Trophoblast cell (in vitro differentiated cells and primary cell): Measurements from ENCODE around the gene LCA5L.
A peak's percentile ranks its signal among the peaks of the same experiment; 100 is the strongest.

Experiments
- DNase-seq, 2 donors: peaks; one replicate each; pipeline ENCODE4 v3.0.0-alpha.2; 2016
- H2AFZ ChIP-seq: 2 replicates; pipeline ENCODE4 v1.6.1; 2013; ENCODE audit warnings: low read length, moderate library complexity, mild to moderate bottlenecking; ENCODE audit not compliant: insufficient read depth, poor library complexity
- H2AK5ac ChIP-seq: 2 replicates; pipeline ENCODE4 v1.6.1; 2013; ENCODE audit warnings: mild to moderate bottlenecking, low read length
- H2BK120ac ChIP-seq: 2 replicates; pipeline ENCODE4 v1.6.1; 2013; ENCODE audit warnings: low read length, mild to moderate bottlenecking, moderate library complexity; ENCODE audit not compliant: insufficient read depth, poor library complexity
- H2BK12ac ChIP-seq: 2 replicates; pipeline ENCODE4 v1.6.1; 2013; ENCODE audit warnings: mild to moderate bottlenecking, low read length, moderate library complexity
- H2BK5ac ChIP-seq: 2 replicates; pipeline ENCODE4 v1.6.1; 2013; ENCODE audit warnings: low read length, low read depth, moderate library complexity, mild to moderate bottlenecking; ENCODE audit not compliant: poor library complexity
- H3K14ac ChIP-seq: 2 replicates; pipeline ENCODE4 v1.6.1; 2013; ENCODE audit warnings: mild to moderate bottlenecking, low read length
- H3K18ac ChIP-seq: 2 replicates; pipeline ENCODE4 v1.6.1; 2013; ENCODE audit warnings: mild to moderate bottlenecking, low read length
- H3K23ac ChIP-seq: 2 replicates; pipeline ENCODE4 v1.6.1; 2013; ENCODE audit warnings: low read length
- H3K27ac ChIP-seq: 2 replicates; pipeline ENCODE4 v1.5.1; 2013; ENCODE audit warnings: low read depth, mild to moderate bottlenecking, inconsistent platforms, low read length, moderate library complexity
- H3K27me3 ChIP-seq: 2 replicates; pipeline ENCODE4 v1.6.1; 2013; ENCODE audit warnings: inconsistent platforms, mild to moderate bottlenecking, low read length, moderate library complexity; ENCODE audit not compliant: insufficient read depth
- H3K36me3 ChIP-seq, 2 experiments: 1 replicate in 1 of 2; 2 replicates in 1 of 2; pipeline ENCODE4 v1.6.1; 2013; ENCODE audit warnings: low read length in 2 of 2, mild to moderate bottlenecking in 2 of 2, moderate library complexity in 1 of 2; ENCODE audit not compliant: insufficient read depth in 2 of 2, control insufficient read depth in 1 of 2
- H3K4ac ChIP-seq: 2 replicates; pipeline ENCODE4 v1.6.1; 2013; ENCODE audit warnings: low read depth, mild to moderate bottlenecking, low read length, moderate library complexity
- H3K4me1 ChIP-seq, 2 experiments: 1 replicate in 1 of 2; 2 replicates in 1 of 2; pipeline ENCODE4 v1.6.1; 2013; ENCODE audit warnings: low read length in 2 of 2, mild to moderate bottlenecking in 2 of 2, moderate library complexity in 1 of 2; ENCODE audit not compliant: insufficient read depth in 2 of 2, control insufficient read depth in 1 of 2
- H3K4me2 ChIP-seq: 2 replicates; pipeline ENCODE4 v1.6.1; 2013; ENCODE audit warnings: inconsistent platforms, mild to moderate bottlenecking, low read length, moderate library complexity
- H3K4me3 ChIP-seq: 2 replicates; pipeline ENCODE4 v1.5.1; 2013; ENCODE audit warnings: mild to moderate bottlenecking, low read depth, low read length, inconsistent platforms
- H3K79me1 ChIP-seq: one replicate; pipeline ENCODE4 v1.6.1; 2013; ENCODE audit warnings: low read length
- H3K79me2 ChIP-seq: 2 replicates; pipeline ENCODE4 v1.6.1; 2013; ENCODE audit warnings: low read length, mild to moderate bottlenecking; ENCODE audit not compliant: control insufficient read depth, insufficient read depth, poor library complexity
- H3K9ac ChIP-seq: 2 replicates; pipeline ENCODE4 v1.6.1; 2013; ENCODE audit warnings: mild to moderate bottlenecking, low read length
- H3K9me3 ChIP-seq: 2 replicates; pipeline ENCODE4 v1.6.1; 2013; ENCODE audit warnings: low read depth, mild to moderate bottlenecking, control low read depth, inconsistent platforms, low read length; ENCODE audit not compliant: insufficient read depth
- H4K12ac ChIP-seq: 2 replicates; pipeline ENCODE4 v1.6.1; 2013; ENCODE audit warnings: low read depth, mild to moderate bottlenecking, low read length, moderate library complexity
- H4K8ac ChIP-seq: 2 replicates; pipeline ENCODE4 v1.6.1; 2013; ENCODE audit warnings: low read depth, mild to moderate bottlenecking, low read length, moderate library complexity
- H4K91ac ChIP-seq: one replicate; pipeline ENCODE4 v1.6.1; 2013; ENCODE audit warnings: low read depth, mild to moderate bottlenecking, low read length, moderate library complexity
- WGBS: extraction: QIAGEN DNeasy Blood & Tissue Kit; methylation state at CpG from one replicate; pipeline ENCODE4 v1.1.7; 2013; ENCODE audit warnings: missing lambda C conversion rate; ENCODE audit not compliant: insufficient read length, insufficient coverage; ENCODE audit errors: extremely low coverage; 5-methylcytosine and 5-hydroxymethylcytosine counted together

Gene LCA5L

GRCh38 chr21:39481886-39482285 is 36.3 kb upstream of the LCA5L start:
- Histone ChIP-seq H3K36me3 (no peaks in the 10 kb centered on the region), H3K4ac (no peak overlapping the region), H2BK5ac (no peak overlapping the region), H3K79me1 (no peaks in the 10 kb centered on the region), H3K18ac (no peak overlapping the region), H3K4me2 (no peak overlapping the region), H3K79me2 (no peaks in the 10 kb centered on the region), H3K4me1 (no peaks in the 10 kb centered on the region), H2AFZ (no peak overlapping the region), H3K14ac (no peak overlapping the region), H3K9ac (no peak overlapping the region), H3K4me3 (no peak overlapping the region), H4K12ac (no peak overlapping the region), H2BK12ac (no peak overlapping the region), H3K9me3 (peaks cover 4% of the 10 kb centered on the region), H3K27ac (no peak overlapping the region), H3K23ac (no peak overlapping the region), H3K27me3 (no peaks in the 10 kb centered on the region), H2AK5ac (no peak overlapping the region), H2BK120ac (no peak overlapping the region), H4K8ac (no peak overlapping the region), H4K91ac (no peak overlapping the region)
- no peak for DNase-seq
- WGBS = no CpG with 5 or more reads among the region's 3 CpGs

GRCh38 chr21:39480271-39480670 is 34.7 kb upstream of the LCA5L start:
- no CpG with 5 or more reads among the region's 4 CpGs for WGBS
- Histone ChIP-seq H2BK120ac (no peak overlapping the region), H2AFZ (no peak overlapping the region), H2BK12ac (no peak overlapping the region), H3K4me3 (no peak overlapping the region), H3K79me1 (no peaks in the 10 kb centered on the region), H3K27ac (no peak overlapping the region), H2BK5ac (no peak overlapping the region), H3K27me3 (no peaks in the 10 kb centered on the region), H3K9ac (no peak overlapping the region), H3K4me1 (no peaks in the 10 kb centered on the region), H3K23ac (no peak overlapping the region), H3K14ac (no peak overlapping the region), H3K4me2 (no peak overlapping the region), H4K8ac (no peak overlapping the region), H4K91ac (no peak overlapping the region), H3K36me3 (no peaks in the 10 kb centered on the region), H3K18ac (no peak overlapping the region), H3K9me3 (peaks cover 4% of the 10 kb centered on the region), H4K12ac (no peak overlapping the region), H3K4ac (no peak overlapping the region), H3K79me2 (no peaks in the 10 kb centered on the region), H2AK5ac (no peak overlapping the region)
- DNase-seq = no peak

GRCh38 chr21:39479814-39480182 is 34.2 kb upstream of the LCA5L start:
- Histone ChIP-seq H3K79me1 (no peaks in the 10 kb centered on the region), H3K18ac (no peak overlapping the region), H3K27me3 (no peaks in the 10 kb centered on the region), H3K27ac (no peak overlapping the region), H3K36me3 (no peaks in the 10 kb centered on the region), H3K79me2 (no peaks in the 10 kb centered on the region), H2AK5ac (no peak overlapping the region), H2AFZ (no peak overlapping the region), H3K4ac (no peak overlapping the region), H2BK120ac (no peak overlapping the region), H2BK12ac (no peak overlapping the region), H2BK5ac (no peak overlapping the region), H3K9me3 (peaks cover 4% of the 10 kb centered on the region), H3K23ac (no peak overlapping the region), H4K91ac (no peak overlapping the region), H3K14ac (no peak overlapping the region), H3K4me3 (no peak overlapping the region), H3K4me1 (no peaks in the 10 kb centered on the region), H4K12ac (no peak overlapping the region), H3K9ac (no peak overlapping the region), H3K4me2 (no peak overlapping the region), H4K8ac (no peak overlapping the region)
- WGBS = no CpG with 5 or more reads among the region's 2 CpGs
- no peak for DNase-seq

- no peak overlapping the region for H3K18ac ChIP-seq
- H4K91ac ChIP-seq = no peak overlapping the region
- no peak overlapping the region for H2BK120ac ChIP-seq
- no peak overlapping the region for H3K4me2 ChIP-seq
- H4K8ac ChIP-seq = no peak overlapping the region
- no peak overlapping the region for H2AK5ac ChIP-seq
- no peak overlapping the region for H3K4ac ChIP-seq
- H3K27me3 ChIP-seq = no peaks in the 10 kb centered on the region
- H2AFZ ChIP-seq = no peak overlapping the region
- no peak overlapping the region for H3K27ac ChIP-seq
- no peak for DNase-seq
- peaks cover 4% of the 10 kb centered on the region for H3K9me3 ChIP-seq
- no peak overlapping the region for H3K14ac ChIP-seq
- no peak overlapping the region for H2BK12ac ChIP-seq
- no peak overlapping the region for H3K23ac ChIP-seq
- H3K79me1 ChIP-seq = no peaks in the 10 kb centered on the region
- whole genome bisulfite sequencing = no CpG with 5 or more reads among the region's 4 CpGs
- H3K9ac ChIP-seq = no peak overlapping the region
- no peaks in the 10 kb centered on the region for H3K79me2 ChIP-seq
- no peak overlapping the region for H4K12ac ChIP-seq
- peak overlapping the region; percentile 45 for H3K4me3 ChIP-seq
- H2BK5ac ChIP-seq = no peak overlapping the region
- H3K36me3 ChIP-seq = no peaks in the 10 kb centered on the region
- H3K4me1 ChIP-seq = no peaks in the 10 kb centered on the region
Observed at GRCh38 chr21:39479164-39479813, 33.7 kb upstream of the LCA5L start.
